Measurements from ENCODE around the gene MMEL1. TPM values are rescaled to one million over a fixed set of nuclear protein-coding genes. Genes with fewer than 3 reads are reported as not detected.
"Not testable (repeated sequence)": the region's sequence is repeated elsewhere in the genome, so short reads cannot be mapped to it uniquely, and the experiment has no call there.

The MMEL1 gene
- total RNA-seq, 1 experiment from 2014 or later: not detected

DNA sequence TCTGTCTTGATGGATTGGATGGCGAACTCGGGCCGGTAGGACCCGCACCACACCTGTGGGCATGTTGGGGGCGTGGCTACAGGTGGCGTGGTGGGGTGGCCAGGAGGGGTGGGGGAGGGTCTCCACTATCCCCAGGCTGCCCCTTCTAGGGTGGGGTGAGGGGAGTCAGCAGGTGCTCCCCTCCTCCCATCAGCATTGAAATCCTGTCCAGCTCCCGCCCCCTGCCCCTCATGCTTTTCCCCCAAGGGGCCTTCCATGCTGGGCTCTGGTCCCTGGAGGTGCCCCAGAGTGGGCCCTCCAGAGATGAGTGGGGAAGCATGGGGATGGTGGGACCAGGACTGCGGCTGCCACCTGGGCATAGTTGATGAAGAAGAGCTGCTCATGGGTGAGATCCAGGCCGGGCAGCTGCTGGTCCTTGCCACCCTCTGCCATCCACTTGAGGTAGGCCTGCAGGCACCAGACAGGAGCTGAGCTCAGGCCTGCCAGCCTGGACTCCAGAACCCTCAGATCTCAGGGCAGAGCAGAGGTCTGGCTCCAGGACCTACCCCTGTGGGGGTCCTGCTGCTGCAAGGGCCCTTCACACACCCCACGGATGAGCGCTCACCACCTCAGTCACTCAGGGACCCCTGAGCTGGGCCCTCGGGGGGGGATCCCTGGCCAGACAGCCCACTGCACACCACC, 41.1 kb downstream of the MMEL1 start:
- DNase-seq (ENCODE audit: low read depth): no peak

DNA sequence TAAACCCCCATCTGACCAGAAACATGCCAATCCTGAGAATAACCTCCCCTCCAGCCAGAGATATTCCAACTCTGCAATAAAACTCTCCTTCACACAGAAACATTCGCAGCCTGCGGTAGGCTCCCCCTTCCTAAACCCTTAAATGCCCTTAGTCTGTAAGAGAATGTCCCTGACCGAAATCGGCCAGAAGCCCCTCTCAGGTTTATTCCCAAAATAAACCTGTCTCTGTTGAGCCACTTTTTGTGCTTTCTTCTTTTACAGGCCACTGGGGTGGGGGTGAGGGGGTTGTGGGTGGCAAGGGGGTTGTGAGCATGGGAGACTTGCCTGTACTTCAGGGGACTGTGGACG, 41.6 kb downstream of the MMEL1 start:
- no peak for DNase-seq (ENCODE audit: low read depth)

GRCh38 chr1:2590233-2591141, 42.3 kb downstream of the MMEL1 start:
- DNase-seq (ENCODE audit: low read depth): no peak

- DNase-seq (ENCODE audit: low read depth): no peak
Observed at GRCh38 chr1:2589431-2590232, 43.2 kb downstream of the MMEL1 start.

DNA sequence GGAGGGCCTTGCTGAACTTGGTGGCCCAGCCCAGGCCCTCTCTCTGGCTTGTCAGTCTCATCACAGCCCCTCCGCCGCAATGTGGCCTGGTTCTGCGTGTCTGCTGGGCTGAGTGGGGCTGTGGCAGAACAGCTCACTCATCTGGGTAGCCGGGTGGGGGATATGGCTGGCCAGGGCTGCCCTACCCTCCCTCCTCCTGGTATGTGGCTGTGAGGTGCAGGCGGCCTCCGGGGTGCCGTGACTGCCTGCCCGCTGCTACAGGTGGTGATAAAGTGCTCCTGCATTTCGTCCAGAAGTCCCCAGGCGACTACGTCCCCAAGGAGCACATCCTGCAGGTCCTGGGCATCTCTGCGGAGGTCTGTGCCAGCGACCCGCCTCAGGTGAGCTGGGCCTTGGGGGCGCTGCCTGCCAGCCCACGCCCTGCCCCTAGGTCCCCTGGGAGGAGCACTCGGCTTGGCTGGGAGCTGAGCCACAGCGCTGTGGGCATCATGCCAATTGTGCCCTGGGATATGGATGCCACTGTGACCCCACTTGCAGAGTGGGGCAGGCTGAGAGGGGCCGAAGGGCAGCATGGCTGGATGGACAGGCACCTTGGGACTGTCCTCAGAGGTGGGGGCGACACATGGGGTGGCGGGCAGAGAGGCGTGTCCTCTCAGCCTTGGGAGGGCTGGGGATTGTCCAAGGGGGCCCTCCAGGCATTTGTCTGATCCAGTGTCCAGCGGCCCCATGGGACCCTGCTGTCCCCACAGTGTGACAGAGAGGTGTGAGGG, 44.0 kb downstream of the MMEL1 start:
- DNase-seq (ENCODE audit: low read depth): no peak

GRCh38 chr1:2587860-2588571, 44.8 kb downstream of the MMEL1 start:
- DNase-seq (ENCODE audit: low read depth): no peak

GRCh38 chr1:2587071-2587859, 45.6 kb downstream of the MMEL1 start:
- peak; percentile 16 for DNase-seq (ENCODE audit: low read depth)

- peak; percentile 98 for DNase-seq (ENCODE audit: low read depth)
Observed at GRCh38 chr1:2586154-2587070, 46.4 kb downstream of the MMEL1 start, which contains the start of gene PRXL2B. TSS of gene PRXL2B (plus strand) at chr1:2586777. CDS start at chr1:2586886, 109 bp downstream.

- peak; percentile 49 for DNase-seq (ENCODE audit: low read depth)
Observed at GRCh38 chr1:2585318-2586092, 47.3 kb downstream of the MMEL1 start.

GRCh38 chr1:2584686-2585317, 48.0 kb downstream of the MMEL1 start:
- DNase-seq (ENCODE audit: low read depth): no peak

DNA sequence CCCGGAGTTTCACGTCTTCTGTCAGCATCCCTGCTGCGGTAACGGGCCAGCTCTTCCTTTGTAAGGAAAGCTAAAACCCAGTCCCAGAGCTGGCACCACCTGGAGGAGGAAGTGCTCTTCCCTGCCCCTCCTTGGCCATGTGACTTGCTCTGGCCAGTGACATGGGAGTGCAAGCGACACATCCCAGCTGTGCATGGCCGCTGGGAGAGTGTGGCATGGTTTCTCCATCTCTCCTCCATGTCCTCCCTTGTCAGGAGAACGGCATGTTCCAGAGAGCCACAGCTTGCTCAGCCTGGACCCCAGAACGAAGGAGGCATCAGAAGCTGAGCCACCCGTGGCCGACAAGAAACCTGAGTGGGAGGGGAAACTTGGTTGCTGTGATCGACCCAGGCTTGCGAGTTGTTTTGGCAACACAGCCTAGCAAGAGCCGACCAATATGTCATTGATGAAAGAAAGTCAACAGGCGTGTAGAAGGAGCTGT, 48.9 kb downstream of the MMEL1 start:
- DNase-seq (ENCODE audit: low read depth): peak; percentile 16

DNA sequence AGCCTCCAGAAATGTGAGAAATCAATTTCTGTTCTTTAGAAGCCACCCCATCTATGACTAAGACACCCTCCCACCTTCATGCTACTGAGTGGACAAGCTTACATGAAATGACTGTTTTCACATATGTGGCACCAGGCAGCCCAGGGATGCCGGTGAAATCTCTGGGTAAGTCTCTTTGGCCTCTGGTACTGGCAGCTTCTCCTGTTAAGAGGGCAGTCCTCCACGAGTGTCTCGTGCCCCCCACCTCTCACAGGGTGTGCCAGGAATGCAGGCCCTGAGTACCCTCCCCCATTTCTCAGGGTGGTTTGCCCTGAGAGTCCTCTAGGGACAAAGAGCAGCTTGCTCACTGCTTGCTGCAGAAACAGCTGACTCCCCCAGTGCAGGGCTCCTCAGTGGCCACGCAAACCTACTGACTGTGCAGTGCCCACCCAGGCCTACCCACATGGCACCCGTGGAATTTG, 49.5 kb downstream of the MMEL1 start:
- DNase-seq (ENCODE audit: low read depth): peak; percentile 20

- peak; percentile 38 for DNase-seq (ENCODE audit: low read depth)
Observed at GRCh38 chr1:2582391-2582790, 50.4 kb downstream of the MMEL1 start.

- no peak for DNase-seq (ENCODE audit: low read depth)
Observed at GRCh38 chr1:2580691-2581090, 52.1 kb downstream of the MMEL1 start.

DNA sequence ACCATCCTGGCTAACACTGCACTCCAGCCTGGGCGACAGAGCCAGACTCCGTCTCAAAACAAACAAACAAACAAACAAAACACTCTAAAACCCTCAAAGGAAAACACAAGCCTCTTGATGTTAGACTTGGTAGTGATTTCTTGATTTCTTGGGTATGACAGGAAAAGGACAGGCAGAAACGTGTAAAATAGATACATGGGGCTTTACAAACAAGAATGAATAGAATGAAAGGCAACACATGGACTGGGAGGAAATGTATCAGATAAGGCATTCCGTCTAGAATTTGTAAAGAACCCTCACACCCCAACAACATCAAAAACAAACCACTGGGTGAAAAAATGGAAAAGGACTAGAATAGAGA, 54.1 kb downstream of the MMEL1 start:
- DNase-seq (ENCODE audit: low read depth): no peak

DNA sequence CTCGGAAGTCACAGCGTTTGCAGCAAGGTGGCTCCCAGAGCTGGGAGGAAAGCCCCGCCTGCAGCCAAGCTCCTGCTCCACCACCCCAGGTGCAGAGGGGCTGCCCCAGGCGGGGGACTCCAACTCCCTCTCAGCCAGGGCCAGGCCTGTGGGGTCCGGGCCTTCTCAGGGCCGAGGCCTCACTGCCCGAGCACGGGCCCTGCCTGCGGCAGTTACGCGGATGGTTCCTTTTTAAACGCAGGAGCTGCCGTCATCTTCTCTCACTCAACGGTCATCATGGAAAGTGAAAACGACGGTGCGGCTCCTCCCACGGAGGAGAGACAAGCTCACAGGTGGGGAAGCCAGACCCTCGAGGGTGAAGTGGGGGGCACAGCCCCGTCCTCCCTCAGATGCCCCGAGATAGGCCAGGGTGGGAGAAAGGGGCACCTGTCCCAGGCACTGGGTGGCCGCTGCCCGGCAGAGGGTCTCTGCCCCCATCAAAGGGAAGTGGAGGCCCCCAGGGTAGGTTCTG, 55.2 kb downstream of the MMEL1 start:
- not testable (repeated sequence) for DNase-seq (ENCODE audit: low read depth)

Data from LHCN-M2 (cell line).